LNCAP (cell line): ENCODE measurements around the gene VSTM4.

Source experiments
- CTCF ChIP-seq: fragments of 450-650 bp; IDR thresholded peaks from 2 replicates; pipeline ENCODE4 v1.5.1; 2017; ENCODE audit warnings: mild to moderate bottlenecking

Gene VSTM4

DNA sequence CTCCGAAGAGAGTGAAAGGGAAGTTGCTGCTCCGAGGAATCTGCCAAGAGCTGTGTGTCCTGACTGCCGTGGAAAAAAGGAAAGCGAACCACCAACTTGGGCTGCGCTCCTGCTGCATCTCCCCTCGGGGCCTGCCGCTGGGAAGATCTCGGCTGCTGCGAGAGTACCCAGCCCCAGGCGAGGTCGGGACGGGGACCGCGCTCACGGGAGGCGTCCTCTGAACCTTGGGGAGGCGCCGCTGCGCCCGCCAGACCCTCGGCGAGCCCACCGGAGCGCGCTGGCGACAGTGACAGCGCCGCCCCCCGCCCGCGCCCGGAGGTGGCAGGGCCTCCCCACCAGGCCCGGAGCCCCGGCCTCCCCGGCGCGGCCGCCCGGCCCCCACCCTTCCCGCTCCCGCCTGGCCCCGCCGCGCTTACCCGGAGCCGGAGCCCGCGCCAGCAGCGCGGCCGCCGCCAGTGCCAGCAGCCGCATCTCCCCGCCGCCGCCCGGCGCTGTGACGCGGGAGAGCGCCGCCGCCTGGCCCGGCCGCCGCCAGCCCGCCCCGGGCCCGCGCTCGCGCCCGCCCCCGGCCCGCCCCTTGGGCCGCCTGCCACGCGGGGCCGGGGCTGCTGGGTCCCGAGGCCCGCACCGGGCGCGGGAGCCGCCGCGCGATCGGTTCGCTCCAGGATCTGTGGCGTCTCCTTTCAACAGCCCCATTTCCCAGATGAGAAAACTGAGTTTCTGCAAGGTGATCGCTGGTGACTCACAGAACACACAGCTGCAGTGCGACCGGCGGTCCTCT lies at the start of gene VSTM4:
VSTM4 (minus strand) TSS at position 508 of the 781 bp plus-strand sequence; CDS start at position 471, 37 bp downstream.
- no peak for TF ChIP-seq CTCF

- TF ChIP-seq CTCF = peak; percentile 87
Observed at GRCh38 chr10:49164559-49165188, 49.4 kb upstream of the VSTM4 start.

GRCh38 chr10:49163741-49164140 lies 48.4 kb upstream of the VSTM4 start:
- TF ChIP-seq CTCF = no peak

DNA sequence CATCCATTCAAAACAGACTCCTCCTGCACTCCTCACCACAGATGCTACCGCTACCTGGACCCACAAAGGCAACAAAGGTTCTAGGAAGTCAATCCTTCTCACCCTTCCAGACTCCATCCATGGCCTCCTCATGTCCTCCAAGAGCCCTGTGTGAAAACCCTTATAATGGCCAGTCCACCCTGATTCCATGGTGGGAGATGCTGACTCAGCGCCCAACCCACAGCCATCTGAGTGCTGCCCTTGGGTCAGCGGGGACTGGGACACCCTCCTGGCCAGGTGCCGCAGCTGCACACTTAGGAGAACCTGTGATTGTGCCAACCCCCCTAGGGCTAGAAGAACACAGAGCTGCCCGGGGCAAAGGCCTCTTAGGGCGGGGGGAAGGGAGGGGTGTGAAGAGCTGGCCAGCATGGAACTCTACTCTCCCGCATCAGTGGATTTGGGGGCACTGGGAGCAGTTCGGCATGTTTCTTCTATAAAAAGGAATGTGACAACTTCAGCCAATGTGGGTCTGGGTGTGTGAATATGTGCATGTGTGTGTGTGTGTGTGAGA lies 47.5 kb upstream of the VSTM4 start:
- TF ChIP-seq CTCF = no peak

GRCh38 chr10:49162063-49162462 lies 46.7 kb upstream of the VSTM4 start:
- TF ChIP-seq CTCF = no peak

- peak; percentile 65 for TF ChIP-seq CTCF
Observed at GRCh38 chr10:49161411-49161997, 46.2 kb upstream of the VSTM4 start.

DNA sequence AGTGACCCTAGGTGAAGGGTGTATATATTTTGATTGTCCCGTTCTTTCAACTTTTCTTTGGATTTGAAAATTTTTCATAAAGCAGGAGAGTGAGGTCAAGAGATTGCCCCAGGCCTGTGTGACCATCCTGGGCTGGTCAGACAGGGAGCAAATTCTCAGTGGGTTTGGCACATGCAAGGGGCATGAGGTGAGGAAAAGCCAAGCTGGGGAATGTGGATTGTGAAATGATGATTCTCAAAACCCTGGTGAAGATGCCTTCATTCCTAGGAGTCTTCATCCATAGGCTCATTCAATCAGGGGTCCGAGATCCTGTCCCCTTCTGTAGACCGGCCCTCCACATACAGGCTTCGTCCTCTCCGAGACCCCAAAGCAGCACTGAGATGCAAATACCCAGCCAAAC lies 45.5 kb upstream of the VSTM4 start:
- TF ChIP-seq CTCF = no peak
